HCT116 (cell line): Measurements from ENCODE around the gene GPR32. TPM values are rescaled to one million over a fixed set of nuclear protein-coding genes. Genes with fewer than 3 reads are reported as not detected.

Source experiments
- ATAC-seq: fragments of 200-7000 bp; cut with Tn5 transposase; 2 replicates; pipeline ENCODE4 v1.9.1; 2020; ENCODE audit warnings: mild to moderate bottlenecking, moderate library complexity
- BruUV-seq: library from RNA; stranded (reverse); fragments of 400-500 nt; replicated peaks from 2 replicates; lab custom pipeline; 2021; lab: Mats Ljungman, UMichigan
- CTCF ChIA-PET: fragments of 300-600 bp; sonication (Branson Sonifier 250); formaldehyde crosslinking; loops from one replicate; lab custom pipeline; 2021; ENCODE audit warnings: antibody characterized with exemption; lab: Charles Lee
- POLR2A ChIA-PET: fragments of 300-600, 350-600 bp; sonication (Branson Sonifier 250); formaldehyde crosslinking; loops from one replicate; lab custom pipeline; 2021; ENCODE audit warnings: antibody characterized with exemption; lab: Charles Lee
- RAD21 ChIA-PET, 2 experiments: fragments of 300-600 bp; sonication (Branson Sonifier 250); formaldehyde crosslinking; loops; one replicate each; lab custom pipeline; 2023; ENCODE audit warnings: low total read pairs in 2 of 2; ENCODE audit not compliant: uncharacterized antibody in 2 of 2, unreplicated experiment in 2 of 2, low non-redundant PET in 1 of 2; lab: Charles Lee
- DNase-seq: peaks from one replicate; pipeline ENCODE4 v3.0.0-alpha.2; 2010; ENCODE audit warnings: low read depth, low spot score
- H2AFZ ChIP-seq: fragments of 200-600 bp; shearing (Covaris generic), sonication (generic); 2 replicates; pipeline ENCODE4 v1.6.1; 2017; ENCODE audit warnings: low read depth, mixed run types, mixed read lengths, antibody characterized with exemption, low read length; ENCODE audit not compliant: poor library complexity, severe bottlenecking
- H3K27ac ChIP-seq: 2 replicates; pipeline ENCODE4 v1.5.1; 2012; ENCODE audit warnings: low read depth, low read length
- H3K27me3 ChIP-seq: fragments of 200-600 bp; sonication (generic); 2 replicates; pipeline ENCODE4 v1.6.1; 2016; ENCODE audit warnings: mixed run types, low read length, mixed read lengths; ENCODE audit not compliant: insufficient read depth
- H3K36me3 ChIP-seq, 2 experiments: fragments of 200-500 bp in 1 of 2; fragments of 200-600 bp in 1 of 2; sonication (Bioruptor generic) in 1 of 2; sonication (generic) in 1 of 2; 2 replicates each; pipeline versions ENCODE4 v1.5.1 to v1.6.1; 2014 to 2016; ENCODE audit warnings: low read length in 2 of 2, inconsistent platforms in 1 of 2, mixed read lengths in 1 of 2, mixed run types in 1 of 2; ENCODE audit not compliant: insufficient read depth in 2 of 2, control insufficient read depth in 1 of 2
- H3K4me1 ChIP-seq, 2 experiments: fragments of 200-600 bp in 1 of 2; sonication (generic) in 1 of 2; 2 replicates each; pipeline versions ENCODE4 v1.5.1 to v1.6.1; 2012 to 2017; ENCODE audit warnings: low read length in 2 of 2, inconsistent platforms in 1 of 2, mild to moderate bottlenecking in 1 of 2, mixed read lengths in 1 of 2, mixed run types in 1 of 2, moderate library complexity in 1 of 2; ENCODE audit not compliant: insufficient read depth in 2 of 2, control insufficient read depth in 1 of 2
- H3K4me2 ChIP-seq: fragments of 200-600 bp; sonication (generic); 2 replicates; pipeline ENCODE4 v1.6.1; 2017; ENCODE audit warnings: mixed run types, low read length, mixed read lengths
- H3K4me3 ChIP-seq, 2 experiments: fragments of 200-600 bp in 1 of 2; sonication (generic) in 1 of 2; replicated peaks in 1 of 2; 2 replicates each; pipeline ENCODE4 v1.5.1; 2011 to 2016; ENCODE audit warnings: low read length in 2 of 2, control low read depth in 1 of 2, low read depth in 1 of 2, mild to moderate bottlenecking in 1 of 2, mixed read lengths in 1 of 2, mixed run types in 1 of 2
- H3K79me2 ChIP-seq: fragments of 200-600 bp; sonication (generic); 2 replicates; pipeline ENCODE4 v1.6.1; 2017; ENCODE audit warnings: mild to moderate bottlenecking, mixed run types, low read length, moderate library complexity, mixed read lengths; ENCODE audit not compliant: insufficient read depth
- H3K9ac ChIP-seq: fragments of 200-600 bp; sonication (generic); 2 replicates; pipeline ENCODE4 v1.6.1; 2016; ENCODE audit warnings: low read length, mixed read lengths
- H3K9me2 ChIP-seq: fragments of 200-600 bp; sonication (generic), shearing (Covaris generic); 2 replicates; pipeline ENCODE4 v1.6.1; 2017; ENCODE audit warnings: mixed run types, mild to moderate bottlenecking, moderate library complexity; ENCODE audit not compliant: insufficient read depth
- H3K9me3 ChIP-seq, 2 experiments: fragments of 200-500 bp in 1 of 2; fragments of 200-600 bp in 1 of 2; sonication (Bioruptor generic) in 1 of 2; sonication (generic) in 1 of 2; 2 replicates each; pipeline ENCODE4 v1.6.1; 2014 to 2017; ENCODE audit warnings: low read length in 2 of 2, mixed read lengths in 2 of 2, inconsistent platforms in 1 of 2, low read depth in 1 of 2, mild to moderate bottlenecking in 1 of 2, mixed run types in 1 of 2, moderate library complexity in 1 of 2; ENCODE audit not compliant: control insufficient read depth in 1 of 2, insufficient read depth in 1 of 2
- H4K20me1 ChIP-seq: fragments of 200-600 bp; sonication (generic), shearing (Covaris generic); 2 replicates; pipeline ENCODE4 v1.6.1; 2017; ENCODE audit warnings: mixed run types, mild to moderate bottlenecking, moderate library complexity; ENCODE audit not compliant: insufficient read depth
- CEBPB ChIP-seq: IDR thresholded peaks from 2 replicates; pipeline ENCODE4 v1.6.1; 2012; ENCODE audit warnings: low read depth
- EGR1 ChIP-seq: IDR thresholded peaks from 2 replicates; pipeline ENCODE4 v1.6.1; 2012; ENCODE audit warnings: low read depth
- ELF1 ChIP-seq: IDR thresholded peaks from 2 replicates; pipeline ENCODE4 v1.6.1; 2012; ENCODE audit warnings: low read depth, borderline replicate concordance
- EZH2phosphoT487 ChIP-seq: fragments of 200-600 bp; IDR thresholded peaks from 2 replicates; pipeline ENCODE4 v1.6.1; 2018; ENCODE audit warnings: antibody characterized with exemption, borderline replicate concordance
- FOSL1 ChIP-seq: IDR thresholded peaks from 2 replicates; pipeline ENCODE4 v1.6.1; 2012; ENCODE audit warnings: low read depth
- JUND ChIP-seq: IDR thresholded peaks from 2 replicates; pipeline ENCODE4 v1.6.1; 2012
- POLR2A ChIP-seq: IDR thresholded peaks from 2 replicates; pipeline ENCODE4 v1.7.0; 2011; ENCODE audit warnings: borderline replicate concordance; ENCODE audit not compliant: insufficient read depth, insufficient read length; ENCODE audit errors: extremely low read depth
- RAD21 ChIP-seq: IDR thresholded peaks from 2 replicates; pipeline ENCODE4 v1.6.1; 2012; ENCODE audit warnings: low read depth, mild to moderate bottlenecking
- SIN3A ChIP-seq: IDR thresholded peaks from 2 replicates; pipeline ENCODE4 v1.6.1; 2012; ENCODE audit warnings: low read depth
- TCF7L2 ChIP-seq: IDR thresholded peaks from 2 replicates; pipeline ENCODE4 v1.7.0; 2011; ENCODE audit warnings: borderline replicate concordance, inconsistent platforms; ENCODE audit not compliant: insufficient read depth, insufficient read length; ENCODE audit errors: extremely low read depth
- ZFX ChIP-seq: fragments of 450-650 bp; IDR thresholded peaks from 2 replicates; pipeline ENCODE4 v1.6.1; 2017
- ZNF274 ChIP-seq: fragments of 200-500 bp; sonication (Bioruptor generic); IDR thresholded peaks from 2 replicates; pipeline ENCODE4 v1.6.1; 2014; ENCODE audit warnings: mild to moderate bottlenecking, low read depth, low read length, inconsistent platforms
- intact Hi-C: fragments of 100-400 bp; cut with micrococcal nuclease; formaldehyde crosslinking; loops from 2 replicates; pipeline ENCODE4 v1.10.0; 2022
- total RNA-seq: library from RNA; stranded (reverse); gene quantifications from one replicate; pipeline ENCODE4 v1.2.1, GENCODE V29; 2021; ENCODE audit not compliant: unreplicated experiment
- TF ChIP-seq, protein P1 (sequence below): IDR thresholded peaks from 2 replicates; pipeline ENCODE4 v1.6.1; 2012
- TF ChIP-seq, protein P2 (sequence below): IDR thresholded peaks from 2 replicates; pipeline ENCODE4 v1.6.1; 2012
- TF ChIP-seq, protein P3 (sequence below), 3 experiments: fragments of 200-600 bp in 1 of 3; sonication (generic) in 1 of 3; IDR thresholded peaks in 2 of 3; conservative IDR thresholded peaks in 1 of 3; 2 replicates each; pipeline ENCODE4 v1.5.1; 2012 to 2017; ENCODE audit warnings: low read depth in 2 of 3, low read length in 2 of 3, antibody characterized with exemption in 1 of 3, borderline replicate concordance in 1 of 3, control low read depth in 1 of 3, mild to moderate bottlenecking in 1 of 3, mixed read lengths in 1 of 3, mixed run types in 1 of 3, moderate library complexity in 1 of 3; ENCODE audit not compliant: insufficient read depth in 1 of 3

The GPR32 gene
- total RNA-seq, 1 experiment from 2014 or later: not detected

DNA sequence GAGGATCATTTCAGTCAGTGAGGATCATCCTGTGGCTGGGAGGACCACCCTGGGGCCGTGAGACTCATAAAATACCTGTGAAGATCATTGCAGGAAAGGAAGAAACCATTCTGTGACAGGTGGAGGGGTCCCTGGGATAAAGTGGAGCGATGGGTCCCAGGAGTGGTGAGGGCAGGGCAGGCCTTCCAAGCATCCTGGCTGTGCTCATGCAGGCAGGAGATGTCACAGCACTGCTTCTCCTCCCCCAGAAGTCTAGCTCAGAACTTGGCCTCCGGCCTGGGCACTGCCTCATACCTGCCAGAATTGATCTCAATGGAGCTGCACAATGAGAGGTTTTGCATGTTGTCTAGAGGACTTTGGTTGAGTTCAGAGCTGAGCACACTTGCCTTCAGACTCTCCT, 42.2 kb downstream of the GPR32 start:
- Histone ChIP-seq H3K4me3 (no peak overlapping the region), H3K4me1 (peaks cover 4% of the 10 kb centered on the region in 2 experiments; a peak in 3 of 4 replicates), H3K9me3 (peaks cover 0 to 7% of the 10 kb centered on the region in 2 experiments; a peak in 1 of 4 replicates), H3K36me3 (no peaks in the 10 kb centered on the region), H3K27me3 (no peaks in the 10 kb centered on the region), H3K9me2 (no peaks in the 10 kb centered on the region), H3K4me2 (no peak overlapping the region), H2AFZ (no peak overlapping the region), H3K9ac (no peak overlapping the region), H3K79me2 (no peaks in the 10 kb centered on the region), H4K20me1 (no peaks in the 10 kb centered on the region), H3K27ac (no peak overlapping the region)
- TF ChIP-seq FOSL1 (no peak), EZH2phosphoT487 (no peak)
- DNase-seq (no peak), ATAC-seq (no peak)
- ChIA-PET POLR2A (no interaction called here), CTCF (no interaction called here), RAD21 (no interaction called here)
- intact Hi-C loops: no loop called here
- no TSS peak for BruUV-seq

DNA sequence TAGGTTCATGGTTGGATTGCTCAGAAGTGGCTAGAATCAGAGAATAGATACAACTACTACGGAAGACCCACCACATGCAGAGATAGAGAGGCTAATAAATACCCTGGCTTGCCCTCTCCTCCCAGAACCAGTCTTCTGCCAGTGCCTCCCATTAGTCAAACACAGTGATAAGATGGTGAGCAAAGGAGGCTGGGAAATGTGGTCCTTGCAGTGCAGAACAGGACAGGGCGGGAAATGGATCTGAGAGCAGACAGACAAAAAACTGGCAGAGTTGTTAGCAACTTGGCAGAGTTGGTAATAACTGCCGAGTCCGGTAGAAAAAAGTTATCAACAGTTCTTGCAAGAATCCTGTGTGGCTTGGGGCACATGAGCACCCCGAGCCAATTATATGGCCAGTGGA, 44.6 kb downstream of the GPR32 start:
- Histone ChIP-seq H4K20me1 (no peaks in the 10 kb centered on the region), H3K27ac (no peak overlapping the region), H3K36me3 (no peaks in the 10 kb centered on the region), H3K9ac (no peak overlapping the region), H3K9me2 (no peaks in the 10 kb centered on the region), H3K27me3 (no peaks in the 10 kb centered on the region), H2AFZ (no peak overlapping the region), H3K9me3 (peaks cover 0 to 7% of the 10 kb centered on the region in 2 experiments; a peak in 1 of 4 replicates), H3K4me2 (no peak overlapping the region), H3K79me2 (no peaks in the 10 kb centered on the region), H3K4me1 (peaks cover 12 to 23% of the 10 kb centered on the region in 2 experiments), H3K4me3 (no peak overlapping the region)
- DNase-seq (no peak), ATAC-seq (no peak)
- no peak for TF ChIP-seq JUND
- TF ChIP-seq EZH2phosphoT487: no peak
- TF ChIP-seq, protein P1, sequence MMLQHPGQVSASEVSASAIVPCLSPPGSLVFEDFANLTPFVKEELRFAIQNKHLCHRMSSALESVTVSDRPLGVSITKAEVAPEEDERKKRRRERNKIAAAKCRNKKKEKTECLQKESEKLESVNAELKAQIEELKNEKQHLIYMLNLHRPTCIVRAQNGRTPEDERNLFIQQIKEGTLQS: no peak
- TF ChIP-seq RAD21: no peak
- TF ChIP-seq POLR2A: no peak
- TF ChIP-seq ZNF274: no peak
- TF ChIP-seq, protein P2, sequence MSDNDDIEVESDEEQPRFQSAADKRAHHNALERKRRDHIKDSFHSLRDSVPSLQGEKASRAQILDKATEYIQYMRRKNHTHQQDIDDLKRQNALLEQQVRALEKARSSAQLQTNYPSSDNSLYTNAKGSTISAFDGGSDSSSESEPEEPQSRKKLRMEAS: no peak
- TF ChIP-seq, protein P3, sequence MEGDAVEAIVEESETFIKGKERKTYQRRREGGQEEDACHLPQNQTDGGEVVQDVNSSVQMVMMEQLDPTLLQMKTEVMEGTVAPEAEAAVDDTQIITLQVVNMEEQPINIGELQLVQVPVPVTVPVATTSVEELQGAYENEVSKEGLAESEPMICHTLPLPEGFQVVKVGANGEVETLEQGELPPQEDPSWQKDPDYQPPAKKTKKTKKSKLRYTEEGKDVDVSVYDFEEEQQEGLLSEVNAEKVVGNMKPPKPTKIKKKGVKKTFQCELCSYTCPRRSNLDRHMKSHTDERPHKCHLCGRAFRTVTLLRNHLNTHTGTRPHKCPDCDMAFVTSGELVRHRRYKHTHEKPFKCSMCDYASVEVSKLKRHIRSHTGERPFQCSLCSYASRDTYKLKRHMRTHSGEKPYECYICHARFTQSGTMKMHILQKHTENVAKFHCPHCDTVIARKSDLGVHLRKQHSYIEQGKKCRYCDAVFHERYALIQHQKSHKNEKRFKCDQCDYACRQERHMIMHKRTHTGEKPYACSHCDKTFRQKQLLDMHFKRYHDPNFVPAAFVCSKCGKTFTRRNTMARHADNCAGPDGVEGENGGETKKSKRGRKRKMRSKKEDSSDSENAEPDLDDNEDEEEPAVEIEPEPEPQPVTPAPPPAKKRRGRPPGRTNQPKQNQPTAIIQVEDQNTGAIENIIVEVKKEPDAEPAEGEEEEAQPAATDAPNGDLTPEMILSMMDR (IDR thresholded peaks at IDR 0.05 in 2 of 3, conservative IDR thresholded peaks at IDR 0.05 in 1 of 3; ENCODE audit: borderline replicate concordance in 1 of 3, insufficient read depth in 1 of 3, low read depth in 2 of 3, low read length in 2 of 3): no peak
- TF ChIP-seq CEBPB: no peak
- no peak for TF ChIP-seq EGR1
- no peak for TF ChIP-seq SIN3A
- TF ChIP-seq ELF1: no peak
- no peak for TF ChIP-seq ZFX
- TF ChIP-seq TCF7L2: no peak
- ChIA-PET POLR2A (interaction anchor here (1.8 kb wide), 1 partner anchor 10 kb away, joined by 7 read pairs; no protein-coding TSS in a partner anchor), CTCF (no interaction called here), RAD21 (no interaction called here)
- intact Hi-C loops: no loop called here
- BruUV-seq: no TSS peak
